SK-N-SH (cell line): ENCODE measurements around the gene FTCD. TPM values are rescaled to one million over a fixed set of nuclear protein-coding genes. Genes with fewer than 3 reads are reported as not detected.

ENCODE experiments used
- CTCF ChIA-PET: fragments of 300-600, 350-600 bp; formaldehyde crosslinking; extraction: SDS; loops from one replicate; lab custom pipeline; 2021; lab: Yijun Ruan, JAX
- POLR2A ChIA-PET: fragments of 350-600 bp; sonication (Branson Sonifier 250); formaldehyde crosslinking; extraction: SDS; loops from one replicate; lab custom pipeline; 2020; ENCODE audit warnings: antibody characterized with exemption, inconsistent platforms; lab: Yijun Ruan, JAX
- DNase-seq: peaks from one replicate; pipeline ENCODE4 v3.0.0; 2012
- H2AFZ ChIP-seq: fragments of 200-600 bp; sonication (generic); 2 replicates; pipeline ENCODE4 v1.8.1; 2016; ENCODE audit warnings: antibody characterized with exemption, mild to moderate bottlenecking, low read depth
- H3F3A ChIP-seq: fragments of 200-600 bp; sonication (generic); replicated peaks from 2 replicates; pipeline ENCODE3; 2016; ENCODE audit warnings: antibody characterized with exemption, mild to moderate bottlenecking; ENCODE audit not compliant: insufficient read depth
- H3K27ac ChIP-seq, 2 experiments: fragments of 200-500 bp in 1 of 2; fragments of 200-600 bp in 1 of 2; sonication (Bioruptor generic) in 1 of 2; sonication (generic), shearing (Covaris generic) in 1 of 2; 2 replicates each; pipeline versions ENCODE4 v1.5.1 to v1.6.1; 2014 to 2016; ENCODE audit warnings: low read depth in 2 of 2, inconsistent platforms in 1 of 2, low read length in 1 of 2, mild to moderate bottlenecking in 1 of 2, mixed read lengths in 1 of 2
- H3K27me3 ChIP-seq: fragments of 200-600 bp; sonication (generic), shearing (Covaris generic); 2 replicates; pipeline ENCODE4 v1.6.1; 2016; ENCODE audit warnings: mixed run types; ENCODE audit not compliant: insufficient read depth
- H3K36me3 ChIP-seq, 2 experiments: fragments of 200-500 bp in 1 of 2; fragments of 200-600 bp in 1 of 2; sonication (Bioruptor generic) in 1 of 2; sonication (generic) in 1 of 2; replicated peaks in 1 of 2; 2 replicates each; pipeline versions ENCODE3 to v1.5.1; 2014 to 2016; ENCODE audit warnings: low read length in 1 of 2, mild to moderate bottlenecking in 1 of 2; ENCODE audit not compliant: insufficient read depth in 2 of 2, control insufficient read depth in 1 of 2
- H3K4me1 ChIP-seq, 2 experiments: fragments of 200-500 bp in 1 of 2; fragments of 200-600 bp in 1 of 2; sonication (Bioruptor generic) in 1 of 2; sonication (generic), shearing (Covaris generic) in 1 of 2; 2 replicates each; pipeline versions ENCODE4 v1.5.1 to v1.6.1; 2014 to 2016; ENCODE audit warnings: low read depth in 1 of 2, low read length in 1 of 2, mixed run types in 1 of 2; ENCODE audit not compliant: insufficient read depth in 2 of 2, control insufficient read depth in 1 of 2
- H3K4me2 ChIP-seq: fragments of 200-600 bp; sonication (generic), shearing (Covaris generic); 2 replicates; pipeline ENCODE4 v1.6.1; 2017; ENCODE audit warnings: mixed run types
- H3K4me3 ChIP-seq, 2 experiments: fragments of 200-500 bp in 1 of 2; fragments of 200-600 bp in 1 of 2; sonication (Bioruptor generic) in 1 of 2; sonication (generic), shearing (Covaris generic) in 1 of 2; 2 replicates each; pipeline versions ENCODE4 v1.5.1 to v1.8.1; 2014 to 2016; ENCODE audit warnings: low read depth in 2 of 2, inconsistent platforms in 1 of 2, low read length in 1 of 2, mild to moderate bottlenecking in 1 of 2, mixed read lengths in 1 of 2, moderate library complexity in 1 of 2
- H3K79me2 ChIP-seq: fragments of 200-600 bp; sonication (generic); 2 replicates; pipeline ENCODE4 v1.8.1; 2017; ENCODE audit warnings: mild to moderate bottlenecking; ENCODE audit not compliant: insufficient read depth
- H3K9ac ChIP-seq: fragments of 200-600 bp; sonication (generic); 2 replicates; pipeline ENCODE4 v1.6.1; 2017; ENCODE audit warnings: mixed run types
- H3K9me2 ChIP-seq: fragments of 200-600 bp; sonication (generic); 2 replicates; pipeline ENCODE4 v1.6.1; 2017; ENCODE audit warnings: mixed run types
- H3K9me3 ChIP-seq: fragments of 200-600 bp; sonication (generic); 2 replicates; pipeline ENCODE4 v1.6.1; 2017; ENCODE audit warnings: mixed run types, mild to moderate bottlenecking, moderate library complexity
- H4K20me1 ChIP-seq: fragments of 200-600 bp; sonication (generic); 2 replicates; pipeline ENCODE4 v1.6.1; 2017; ENCODE audit warnings: mild to moderate bottlenecking, mixed run types; ENCODE audit not compliant: insufficient read depth
- EP300 ChIP-seq, 2 experiments: IDR thresholded peaks; 2 replicates each; pipeline versions ENCODE4 v1.4.0 to v1.6.1; 2012; ENCODE audit warnings: borderline replicate concordance in 1 of 2, low read depth in 1 of 2, low read length in 1 of 2
- EZH2phosphoT487 ChIP-seq: fragments of 200-600 bp; sonication (generic); IDR thresholded peaks from 2 replicates; pipeline ENCODE4 v1.6.1; 2017; ENCODE audit warnings: low read depth, mixed run types, mild to moderate bottlenecking, antibody characterized with exemption, moderate library complexity, borderline replicate concordance
- FOSL2 ChIP-seq: IDR thresholded peaks from 2 replicates; pipeline ENCODE4 v1.4.0; 2012; ENCODE audit warnings: low read depth, mild to moderate bottlenecking, moderate library complexity, borderline replicate concordance
- FOXM1 ChIP-seq: IDR thresholded peaks from 2 replicates; pipeline ENCODE4 v1.4.0; 2012; ENCODE audit warnings: low read depth, mild to moderate bottlenecking
- GABPA ChIP-seq: IDR thresholded peaks from 2 replicates; pipeline ENCODE4 v1.4.0; 2012; ENCODE audit warnings: low read depth, mild to moderate bottlenecking
- IRF3 ChIP-seq: fragments of 150-350 bp; IDR thresholded peaks from 2 replicates; pipeline ENCODE4 v1.6.1; 2016; ENCODE audit warnings: mild to moderate bottlenecking, low read depth, low read length
- MEF2A ChIP-seq: IDR thresholded peaks from 2 replicates; pipeline ENCODE4 v1.4.0; 2012; ENCODE audit warnings: low read depth, borderline replicate concordance
- NFIC ChIP-seq: IDR thresholded peaks from 2 replicates; pipeline ENCODE4 v1.4.0; 2012; ENCODE audit warnings: borderline replicate concordance
- SIN3A ChIP-seq: IDR thresholded peaks from 2 replicates; pipeline ENCODE4 v1.6.1; 2012; ENCODE audit warnings: low read depth, mild to moderate bottlenecking, low read length, moderate library complexity, borderline replicate concordance
- TEAD4 ChIP-seq: IDR thresholded peaks from 2 replicates; pipeline ENCODE4 v1.4.0; 2012; ENCODE audit warnings: mild to moderate bottlenecking, borderline replicate concordance; ENCODE audit not compliant: insufficient read depth
- YY1 ChIP-seq: IDR thresholded peaks from 2 replicates; pipeline ENCODE4 v1.4.0; 2012; ENCODE audit warnings: low read depth, mild to moderate bottlenecking
- WGBS: methylation state at CpG from one replicate; pipeline ENCODE4 v1.1.6; 2017; ENCODE audit warnings: low lambda C conversion rate; 5-methylcytosine and 5-hydroxymethylcytosine counted together
- polyA plus RNA-seq, 3 experiments: library from polyadenylated mRNA; depleted of rRNA; stranded (reverse); fragments of >200 nt; gene quantifications; 2 replicates each; pipeline ENCODE4 v1.2.3, GENCODE V29; 2012
- TF ChIP-seq, protein P1 (sequence below): fragments of 200-600 bp; sonication (generic); IDR thresholded peaks from 2 replicates; pipeline ENCODE4 v1.6.1; 2017; ENCODE audit warnings: antibody characterized with exemption, mild to moderate bottlenecking, moderate library complexity
- TF ChIP-seq, protein P2 (sequence below): IDR thresholded peaks from 2 replicates; pipeline ENCODE4; 2012
- TF ChIP-seq, protein P3 (sequence below): IDR thresholded peaks from 2 replicates; pipeline ENCODE4 v1.4.0; 2012; ENCODE audit warnings: low read depth, borderline replicate concordance

Gene FTCD
- polyA plus RNA-seq, 1 of the 3 experiments (the other 2 are of a cell fraction), result 0.33 TPM

GRCh38 chr21:46129846-46130651 lies 25.3 kb downstream of the FTCD start (continued):
- TF ChIP-seq, protein P1, sequence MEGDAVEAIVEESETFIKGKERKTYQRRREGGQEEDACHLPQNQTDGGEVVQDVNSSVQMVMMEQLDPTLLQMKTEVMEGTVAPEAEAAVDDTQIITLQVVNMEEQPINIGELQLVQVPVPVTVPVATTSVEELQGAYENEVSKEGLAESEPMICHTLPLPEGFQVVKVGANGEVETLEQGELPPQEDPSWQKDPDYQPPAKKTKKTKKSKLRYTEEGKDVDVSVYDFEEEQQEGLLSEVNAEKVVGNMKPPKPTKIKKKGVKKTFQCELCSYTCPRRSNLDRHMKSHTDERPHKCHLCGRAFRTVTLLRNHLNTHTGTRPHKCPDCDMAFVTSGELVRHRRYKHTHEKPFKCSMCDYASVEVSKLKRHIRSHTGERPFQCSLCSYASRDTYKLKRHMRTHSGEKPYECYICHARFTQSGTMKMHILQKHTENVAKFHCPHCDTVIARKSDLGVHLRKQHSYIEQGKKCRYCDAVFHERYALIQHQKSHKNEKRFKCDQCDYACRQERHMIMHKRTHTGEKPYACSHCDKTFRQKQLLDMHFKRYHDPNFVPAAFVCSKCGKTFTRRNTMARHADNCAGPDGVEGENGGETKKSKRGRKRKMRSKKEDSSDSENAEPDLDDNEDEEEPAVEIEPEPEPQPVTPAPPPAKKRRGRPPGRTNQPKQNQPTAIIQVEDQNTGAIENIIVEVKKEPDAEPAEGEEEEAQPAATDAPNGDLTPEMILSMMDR, result no peak
- TF ChIP-seq FOXM1 (no peak), TEAD4 (no peak)

DNA sequence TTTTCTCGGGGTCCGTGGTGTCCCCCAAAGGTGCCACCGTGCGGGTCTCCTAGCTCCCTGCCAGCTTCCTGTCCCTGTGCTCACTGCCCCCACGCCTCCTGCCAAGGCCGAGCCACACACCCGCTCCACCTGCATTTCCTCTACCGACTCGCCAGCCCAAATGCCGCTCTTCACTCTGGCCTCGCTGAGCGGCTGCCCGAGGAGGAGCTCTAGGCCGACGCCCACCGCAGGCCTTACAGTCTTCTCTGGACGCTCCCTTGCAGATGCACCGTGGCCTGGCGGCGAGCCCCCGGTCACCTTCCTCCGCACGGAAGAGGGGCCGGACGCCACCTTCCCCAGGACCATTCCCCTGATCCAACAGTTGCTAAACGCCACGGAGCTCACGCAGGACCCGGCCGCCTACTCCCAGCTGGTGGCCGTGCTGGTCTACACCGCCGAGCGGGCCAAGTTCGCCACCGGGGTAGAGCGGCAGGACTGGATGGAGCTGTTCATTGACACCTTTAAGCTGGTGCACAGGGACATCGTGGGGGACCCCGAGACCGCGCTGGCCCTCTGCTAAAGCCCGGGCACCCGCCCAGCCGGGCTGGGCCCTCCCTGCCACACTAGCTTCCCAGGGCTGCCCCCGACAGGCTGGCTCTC lies 26.3 kb downstream of the FTCD start:
- H3F3A ChIP-seq, result no peaks in the 10 kb centered on the region
- H3K27ac ChIP-seq, result peak overlapping the region in 1 of 2 experiments; percentile 94; a peak in 2 of 4 replicates
- no peak overlapping the region for H3K4me2 ChIP-seq
- H3K27me3 ChIP-seq, result no peaks in the 10 kb centered on the region
- no peak overlapping the region for H2AFZ ChIP-seq
- TF ChIP-seq GABPA (no peak), EZH2phosphoT487 (no peak), NFIC (no peak), IRF3 (no peak), FOSL2 (no peak), EP300 (IDR thresholded peaks at IDR 0.05; ENCODE audit: borderline replicate concordance in 1 of 2, low read depth in 1 of 2, low read length in 1 of 2) (no peak), TEAD4 (no peak), MEF2A (no peak), SIN3A (no peak), YY1 (no peak)
- TF ChIP-seq, protein P2, sequence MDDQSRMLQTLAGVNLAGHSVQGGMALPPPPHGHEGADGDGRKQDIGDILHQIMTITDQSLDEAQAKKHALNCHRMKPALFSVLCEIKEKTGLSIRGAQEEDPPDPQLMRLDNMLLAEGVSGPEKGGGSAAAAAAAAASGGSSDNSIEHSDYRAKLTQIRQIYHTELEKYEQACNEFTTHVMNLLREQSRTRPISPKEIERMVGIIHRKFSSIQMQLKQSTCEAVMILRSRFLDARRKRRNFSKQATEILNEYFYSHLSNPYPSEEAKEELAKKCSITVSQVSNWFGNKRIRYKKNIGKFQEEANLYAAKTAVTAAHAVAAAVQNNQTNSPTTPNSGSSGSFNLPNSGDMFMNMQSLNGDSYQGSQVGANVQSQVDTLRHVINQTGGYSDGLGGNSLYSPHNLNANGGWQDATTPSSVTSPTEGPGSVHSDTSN, result no peak
- TF ChIP-seq, protein P3, sequence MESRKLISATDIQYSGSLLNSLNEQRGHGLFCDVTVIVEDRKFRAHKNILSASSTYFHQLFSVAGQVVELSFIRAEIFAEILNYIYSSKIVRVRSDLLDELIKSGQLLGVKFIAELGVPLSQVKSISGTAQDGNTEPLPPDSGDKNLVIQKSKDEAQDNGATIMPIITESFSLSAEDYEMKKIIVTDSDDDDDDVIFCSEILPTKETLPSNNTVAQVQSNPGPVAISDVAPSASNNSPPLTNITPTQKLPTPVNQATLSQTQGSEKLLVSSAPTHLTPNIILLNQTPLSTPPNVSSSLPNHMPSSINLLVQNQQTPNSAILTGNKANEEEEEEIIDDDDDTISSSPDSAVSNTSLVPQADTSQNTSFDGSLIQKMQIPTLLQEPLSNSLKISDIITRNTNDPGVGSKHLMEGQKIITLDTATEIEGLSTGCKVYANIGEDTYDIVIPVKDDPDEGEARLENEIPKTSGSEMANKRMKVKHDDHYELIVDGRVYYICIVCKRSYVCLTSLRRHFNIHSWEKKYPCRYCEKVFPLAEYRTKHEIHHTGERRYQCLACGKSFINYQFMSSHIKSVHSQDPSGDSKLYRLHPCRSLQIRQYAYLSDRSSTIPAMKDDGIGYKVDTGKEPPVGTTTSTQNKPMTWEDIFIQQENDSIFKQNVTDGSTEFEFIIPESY, result no peak
- H3K4me1 ChIP-seq, result peaks cover 0 to 41% of the 10 kb centered on the region in 2 experiments; a peak in 1 of 4 replicates
- H3K79me2 ChIP-seq, result no peaks in the 10 kb centered on the region
- ChIA-PET POLR2A (interaction anchor here (0.7 to 1.9 kb wide), 6 partner anchors 14 to 159 kb away, joined by 3 to 10 read pairs (median 5); no protein-coding TSS in a partner anchor), CTCF (interaction anchor here (0.7 to 3.4 kb wide), 7 partner anchors 12 to 159 kb away, joined by 3 to 28 read pairs (median 5); no protein-coding TSS in a partner anchor)
- H3K9me2 ChIP-seq, result no peaks in the 10 kb centered on the region
- H3K36me3 ChIP-seq, result peaks cover 0 to 12% of the 10 kb centered on the region in 2 experiments
- H3K9me3 ChIP-seq, result no peaks in the 10 kb centered on the region
- no peaks in the 10 kb centered on the region for H4K20me1 ChIP-seq
- DNase-seq, result no peak
- H3K4me3 ChIP-seq, result no peak overlapping the region
- no peak overlapping the region for H3K9ac ChIP-seq
- 98% methylated on average over 31 of the region's 45 CpGs for WGBS
